Ramos (cell line): ENCODE measurements around the gene FOSL2.

ENCODE experiments used
- in situ Hi-C: fragments of 300-500 bp; cut with MboI; formaldehyde crosslinking; loops from one replicate; pipeline ENCODE4 v1.14.3; 2022; ENCODE audit warnings: low sequenced_read_pairs; ENCODE audit not compliant: unreplicated experiment

FOSL2 gene

DNA sequence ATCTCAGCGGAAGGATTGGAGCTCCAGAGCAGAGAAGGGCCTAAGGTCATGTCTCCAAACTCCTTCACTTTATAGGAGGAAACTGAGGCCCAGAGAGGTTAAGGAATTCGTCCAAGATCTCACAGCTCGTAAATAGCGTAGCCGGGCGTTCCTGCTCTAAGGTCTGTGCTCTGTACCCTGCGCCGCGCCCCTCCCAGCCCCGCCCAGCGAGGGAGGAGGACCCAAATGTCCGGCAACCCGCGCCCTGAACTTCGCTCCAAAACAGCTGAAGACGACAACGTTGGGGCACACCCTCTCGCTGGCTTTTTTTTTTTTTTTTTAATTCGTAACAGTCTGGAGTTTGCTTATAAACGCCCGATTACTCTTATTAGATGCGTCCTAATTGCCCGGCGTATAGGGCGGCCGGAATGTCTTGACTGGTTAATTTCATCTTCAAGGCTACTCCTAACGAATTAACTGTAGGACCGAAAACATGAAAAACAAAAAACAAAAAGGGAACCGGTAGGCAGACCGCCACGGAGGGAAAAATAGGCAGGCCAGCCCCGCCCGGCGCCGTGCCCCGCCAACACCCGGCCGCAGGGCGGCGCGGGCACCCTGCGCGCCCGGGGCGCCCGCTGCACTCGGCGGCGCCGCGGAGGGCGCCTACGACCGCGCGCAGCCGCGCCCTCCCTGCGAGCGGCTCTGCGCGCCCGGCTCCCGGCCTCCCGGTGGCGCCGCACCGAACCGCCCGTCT, 928 bp upstream of the FOSL2 start:
- in situ Hi-C loops = no loop called here

DNA sequence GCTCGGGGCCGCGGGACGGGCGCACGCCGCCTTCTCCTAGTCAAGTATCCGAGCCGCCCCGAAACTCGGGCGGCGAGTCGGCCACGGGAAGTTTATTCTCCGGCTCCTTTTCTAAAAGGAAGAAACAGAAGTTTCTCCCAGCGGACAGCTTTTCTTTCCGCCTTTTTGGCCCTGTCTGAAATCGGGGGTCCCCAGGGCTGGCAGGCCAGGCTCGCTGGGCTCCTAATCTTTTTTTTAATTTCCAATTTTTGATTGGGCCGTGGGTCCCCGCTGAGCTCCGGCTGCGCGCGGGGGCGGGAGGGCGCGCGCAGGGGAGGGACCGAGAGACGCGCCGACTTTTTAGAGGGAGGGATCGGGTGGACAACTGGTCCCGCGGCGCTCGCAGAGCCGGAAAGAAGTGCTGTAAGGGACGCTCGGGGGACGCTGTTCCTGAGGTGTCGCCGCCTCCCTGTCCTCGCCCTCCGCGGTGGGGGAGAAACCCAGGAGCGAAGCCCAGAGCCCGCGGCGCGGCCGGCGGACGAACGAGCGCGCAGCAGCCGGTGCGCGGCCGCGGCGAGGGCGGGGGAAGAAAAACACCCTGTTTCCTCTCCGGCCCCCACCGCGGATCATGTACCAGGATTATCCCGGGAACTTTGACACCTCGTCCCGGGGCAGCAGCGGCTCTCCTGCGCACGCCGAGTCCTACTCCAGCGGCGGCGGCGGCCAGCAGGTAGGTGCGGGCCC, 617 bp downstream of the FOSL2 start:
- in situ Hi-C loops = no loop called here

DNA sequence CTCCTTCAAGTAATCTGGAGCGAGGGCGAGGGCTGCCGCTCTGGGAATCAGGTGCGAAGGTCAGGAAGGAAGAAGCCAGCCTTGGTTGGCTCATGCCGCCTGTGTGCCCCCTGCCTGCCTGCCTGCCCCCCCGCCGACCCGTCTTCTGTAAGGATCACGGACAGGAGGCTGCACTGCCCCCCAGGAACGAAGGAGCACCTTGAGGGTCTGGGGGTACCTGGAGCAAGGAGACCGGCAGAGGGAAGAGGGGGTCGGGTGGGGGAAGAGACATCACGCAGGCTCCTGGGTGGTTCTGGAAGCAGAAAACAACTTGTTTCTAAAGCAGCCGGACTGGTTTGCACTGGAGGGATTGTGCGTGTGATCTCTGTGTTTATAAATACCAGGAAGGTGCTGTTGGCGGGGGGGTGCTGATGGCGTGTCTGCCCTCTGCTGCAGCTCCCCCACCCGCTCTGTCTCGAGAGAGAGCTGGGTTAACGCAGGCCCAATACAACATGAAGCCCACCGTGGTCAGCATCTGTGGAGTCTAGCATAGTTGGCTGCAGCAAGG, 1.7 kb downstream of the FOSL2 start:
- in situ Hi-C loops = no loop called here

DNA sequence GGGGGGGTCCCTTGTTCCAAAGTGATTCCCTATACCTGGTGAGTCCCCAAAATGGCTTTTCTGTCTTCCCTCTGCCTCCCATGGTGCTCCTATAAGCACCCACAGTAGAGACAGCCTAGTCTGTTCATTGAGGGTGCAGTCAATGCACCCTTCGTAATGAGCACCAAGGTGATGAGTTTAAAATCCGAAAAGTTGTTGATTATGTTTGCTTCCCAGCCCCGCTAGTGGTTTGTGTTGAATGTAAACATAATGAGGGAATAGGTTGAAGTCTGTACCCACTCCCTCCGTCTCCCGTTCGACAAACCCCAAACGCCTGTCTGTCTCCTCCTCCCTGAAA, 2.3 kb downstream of the FOSL2 start:
- in situ Hi-C loops = no loop called here

DNA sequence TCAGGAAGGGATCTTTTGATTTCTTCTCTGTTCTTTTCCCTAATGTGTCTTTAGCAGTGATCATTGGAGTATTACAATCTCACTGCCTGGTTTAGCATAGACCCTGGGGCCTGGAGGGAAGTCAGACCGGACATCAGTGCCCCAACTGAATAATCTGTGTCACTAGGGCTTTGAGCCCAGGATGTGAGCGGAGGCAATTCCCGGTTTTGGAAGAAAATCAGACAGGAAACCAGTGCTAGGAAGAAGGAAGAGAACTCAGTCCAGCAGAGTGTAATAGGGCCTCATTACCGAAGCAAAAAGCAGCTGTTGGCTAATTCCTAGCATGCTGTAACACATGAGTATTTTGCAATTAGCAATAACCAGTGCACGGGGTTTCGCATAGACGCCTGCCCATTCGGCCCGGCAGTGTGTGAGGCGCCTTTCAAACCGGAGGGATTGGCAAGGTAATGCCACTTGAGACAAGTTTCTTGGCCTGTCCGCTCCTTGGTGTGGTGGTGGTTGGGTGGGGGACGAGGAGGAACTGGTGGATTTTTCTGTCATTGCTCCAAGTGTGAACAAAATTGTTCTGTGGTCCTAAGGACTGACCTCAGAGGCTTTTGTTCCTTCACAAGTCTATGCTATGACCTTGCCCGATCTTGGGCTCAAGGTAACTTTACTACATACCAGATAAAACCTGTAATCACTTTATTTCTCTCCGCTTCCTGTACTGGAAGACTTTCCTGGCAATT, 2.8 kb downstream of the FOSL2 start:
- in situ Hi-C loops = no loop called here

DNA sequence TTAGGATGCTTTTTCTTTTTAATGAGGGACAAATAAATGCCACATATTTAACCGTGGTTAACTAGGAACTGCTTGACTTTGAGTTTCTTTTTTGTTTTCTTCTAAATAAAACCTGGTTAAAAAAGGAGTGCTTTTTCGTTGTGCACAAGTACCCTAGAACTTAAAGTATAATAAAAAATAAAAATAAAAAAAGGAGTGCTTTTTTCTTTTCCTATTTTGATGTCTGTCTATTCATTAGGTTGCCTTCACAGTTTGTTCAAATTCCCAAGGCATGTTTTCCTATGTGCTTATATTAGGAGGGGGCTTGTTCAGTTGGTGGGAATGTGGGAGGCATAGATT, 4.4 kb downstream of the FOSL2 start:
- in situ Hi-C loops = no loop called here

DNA sequence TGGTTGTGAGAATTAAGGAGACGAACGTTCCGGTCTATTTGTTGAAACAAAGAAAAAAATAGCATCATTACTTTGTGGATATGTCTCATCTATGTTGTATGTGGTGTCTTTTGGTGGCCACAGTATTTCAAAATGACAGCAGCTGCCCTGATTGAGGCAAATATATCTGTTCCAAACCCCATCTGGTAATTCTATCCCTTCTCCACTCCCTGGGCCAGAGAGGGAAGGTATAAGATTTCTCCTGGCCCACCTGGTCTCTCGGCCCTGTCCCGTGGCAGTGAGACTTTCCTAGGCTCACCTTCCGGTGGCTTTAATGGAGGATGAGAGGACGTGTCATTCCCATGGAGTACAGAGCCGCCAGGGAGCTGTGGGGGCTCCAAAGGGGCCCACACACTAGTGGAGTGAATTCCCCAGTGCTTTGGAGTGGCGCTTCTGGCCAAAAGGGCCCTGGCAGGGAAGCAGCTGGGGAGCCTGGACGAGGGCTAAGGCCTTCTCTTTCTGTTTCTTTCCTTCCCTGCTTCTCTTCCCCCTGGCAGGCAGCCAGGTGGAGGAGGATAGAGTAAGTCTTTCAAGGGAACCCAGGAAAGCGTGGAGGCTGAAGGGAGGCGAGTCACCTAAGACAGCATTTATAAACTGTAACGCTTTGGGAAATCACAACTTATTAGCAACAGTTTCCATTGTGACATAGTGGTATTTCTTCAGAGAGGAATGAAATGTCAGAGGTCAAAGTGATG, 5.6 kb downstream of the FOSL2 start:
- in situ Hi-C loops = no loop called here

DNA sequence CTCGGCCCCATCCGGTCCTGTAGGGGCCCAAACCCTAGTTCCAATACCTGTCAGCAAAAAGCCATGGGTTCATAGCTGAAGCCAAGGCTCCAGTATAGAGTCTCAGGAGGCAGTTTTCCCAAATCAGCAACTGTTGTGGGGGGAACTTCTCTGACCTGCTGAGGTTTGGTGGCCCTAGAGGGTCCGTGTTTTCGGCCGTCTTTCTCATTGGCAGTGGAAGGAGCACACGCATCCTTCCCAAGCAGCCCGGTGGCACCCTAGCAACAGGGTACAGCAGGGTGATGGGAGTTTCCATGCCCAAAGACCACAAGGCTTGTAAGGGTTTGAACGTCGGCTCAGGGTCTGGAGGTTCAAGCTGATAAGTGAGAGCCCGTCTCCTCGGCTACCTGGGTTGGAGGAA, 6.6 kb downstream of the FOSL2 start:
- in situ Hi-C loops = no loop called here

DNA sequence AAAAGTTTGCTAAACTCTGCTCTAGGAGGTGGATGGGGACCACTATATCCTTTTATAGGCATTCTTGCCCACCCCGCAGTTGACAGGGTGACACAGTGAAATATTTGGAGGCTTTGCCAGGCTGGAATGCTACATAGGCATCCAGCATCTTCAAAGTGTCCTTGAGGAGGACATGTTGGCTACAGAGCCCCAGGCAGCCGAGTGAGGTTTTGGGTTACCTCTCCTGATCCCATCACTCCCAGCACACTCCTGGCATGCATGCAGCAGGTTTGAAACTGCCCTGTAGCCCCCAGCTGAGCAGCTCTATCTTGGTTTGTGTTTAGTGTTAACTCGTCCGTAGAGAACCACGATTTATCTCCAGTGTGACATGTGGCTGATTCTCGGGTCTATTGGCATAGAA, 7.3 kb downstream of the FOSL2 start:
- in situ Hi-C loops = no loop called here

DNA sequence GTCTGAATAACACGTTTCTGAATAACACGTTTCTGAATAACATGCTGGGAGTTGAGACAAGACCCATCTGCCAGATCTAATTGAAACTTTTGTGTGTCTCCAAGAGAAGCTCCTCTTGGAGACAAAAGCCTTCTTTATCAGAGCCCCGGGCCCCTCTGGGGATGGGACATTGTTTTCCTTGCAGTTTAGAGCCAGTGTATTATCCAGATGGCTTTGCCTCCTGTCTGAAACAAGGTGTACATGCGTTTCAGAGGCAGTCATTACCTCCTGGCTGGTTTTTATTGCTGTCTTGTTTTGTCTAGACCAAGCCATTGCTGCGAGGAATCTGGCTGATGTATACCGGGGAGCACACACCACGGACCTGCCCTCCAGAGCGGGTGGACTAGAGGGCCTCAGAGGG, 7.8 kb downstream of the FOSL2 start:
- in situ Hi-C loops = no loop called here

DNA sequence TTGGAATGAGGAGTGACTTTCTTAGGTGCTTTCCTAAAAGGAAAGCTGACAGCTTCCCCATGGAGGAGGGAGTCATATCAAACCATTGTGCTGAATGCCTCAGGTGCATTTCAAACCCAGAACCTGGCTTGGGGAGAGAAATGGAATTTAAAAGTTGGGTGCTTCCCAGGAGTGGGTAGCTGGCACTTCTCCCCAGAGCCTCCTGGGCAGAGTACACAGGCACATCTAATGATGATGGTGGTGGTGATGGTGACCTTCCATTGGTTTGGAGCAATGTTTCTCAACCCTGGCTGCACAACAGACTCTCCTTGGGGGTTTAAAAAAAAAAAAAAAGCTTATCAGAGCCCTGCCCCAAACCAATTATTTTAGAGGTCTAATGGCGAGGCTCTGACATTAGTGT, 8.3 kb downstream of the FOSL2 start:
- in situ Hi-C loops = no loop called here

DNA sequence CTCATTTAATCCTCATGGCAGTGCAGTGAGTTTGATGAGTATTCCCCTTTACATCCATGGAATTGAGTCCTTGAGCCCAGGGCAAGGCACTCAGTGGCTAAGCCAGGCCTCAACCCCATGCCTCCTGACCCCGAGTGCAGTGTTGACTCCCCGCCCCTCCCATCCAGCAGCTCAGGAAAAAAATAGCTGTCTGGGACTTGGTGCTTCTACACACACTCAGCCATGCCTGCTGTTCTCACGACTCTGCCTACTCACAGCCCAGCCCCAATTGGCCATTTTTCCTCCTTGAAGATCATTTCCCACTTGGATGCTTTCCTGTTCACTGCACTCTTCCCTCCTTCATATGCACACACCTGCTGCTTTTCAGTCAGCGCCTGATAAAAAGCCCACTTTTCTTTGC, 8.8 kb downstream of the FOSL2 start:
- in situ Hi-C loops = no loop called here

DNA sequence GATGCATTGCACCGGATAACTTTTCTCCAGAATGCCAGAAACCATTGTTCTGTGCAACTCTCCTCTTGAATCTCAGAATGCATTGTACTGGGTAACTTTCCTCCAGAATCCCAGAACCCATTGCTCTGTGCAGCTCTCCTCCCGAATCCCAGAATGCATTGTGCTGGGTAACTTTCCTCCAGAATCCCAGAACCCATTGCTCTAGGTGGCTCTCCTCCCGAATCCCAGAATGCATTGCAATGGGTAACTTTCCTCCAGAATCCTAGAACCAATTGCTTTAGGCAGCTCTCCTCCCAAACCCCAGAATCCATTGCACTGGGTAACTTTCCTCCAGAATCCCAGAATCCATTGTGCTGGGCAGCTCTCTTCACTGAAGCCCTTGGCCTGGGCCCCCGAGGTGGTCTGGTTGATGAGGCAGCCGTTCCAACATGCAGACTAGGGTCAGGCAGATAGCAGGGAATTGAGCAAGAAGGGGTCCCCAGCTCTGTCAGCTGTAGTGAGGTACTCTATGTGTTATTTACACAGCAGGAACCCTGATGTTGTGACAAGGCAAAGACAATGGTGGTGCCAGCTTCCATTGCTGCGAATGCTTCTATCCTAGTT, 9.4 kb downstream of the FOSL2 start:
- in situ Hi-C loops = no loop called here

DNA sequence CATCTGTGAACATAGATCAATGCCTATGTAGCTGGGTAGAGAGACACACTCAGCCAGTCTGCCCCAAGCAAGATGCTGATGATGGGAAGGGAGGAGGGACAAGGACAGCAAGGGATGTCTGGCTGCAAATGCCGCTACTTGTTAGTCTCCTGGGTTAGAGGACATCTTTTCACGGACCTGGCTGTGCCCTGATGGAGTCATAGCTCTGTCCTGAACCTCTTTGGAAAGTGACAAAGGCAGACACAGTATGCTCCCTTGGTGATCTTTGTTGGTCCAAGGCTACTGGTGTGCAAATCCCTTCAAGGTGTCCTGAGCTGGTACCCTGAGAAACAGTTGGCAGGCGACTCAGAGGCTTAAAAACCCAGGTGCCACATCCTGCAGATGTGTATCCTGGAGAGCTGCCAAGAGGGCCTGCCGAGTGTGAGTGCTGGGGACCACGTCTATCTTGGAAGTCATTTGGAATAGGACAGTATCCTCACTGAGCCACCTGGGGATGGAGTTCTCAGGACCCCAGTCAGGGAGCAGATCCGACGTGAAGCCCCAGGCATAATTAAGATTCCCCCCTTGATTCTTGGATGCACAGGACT, 10.8 kb downstream of the FOSL2 start:
- in situ Hi-C loops = no loop called here

DNA sequence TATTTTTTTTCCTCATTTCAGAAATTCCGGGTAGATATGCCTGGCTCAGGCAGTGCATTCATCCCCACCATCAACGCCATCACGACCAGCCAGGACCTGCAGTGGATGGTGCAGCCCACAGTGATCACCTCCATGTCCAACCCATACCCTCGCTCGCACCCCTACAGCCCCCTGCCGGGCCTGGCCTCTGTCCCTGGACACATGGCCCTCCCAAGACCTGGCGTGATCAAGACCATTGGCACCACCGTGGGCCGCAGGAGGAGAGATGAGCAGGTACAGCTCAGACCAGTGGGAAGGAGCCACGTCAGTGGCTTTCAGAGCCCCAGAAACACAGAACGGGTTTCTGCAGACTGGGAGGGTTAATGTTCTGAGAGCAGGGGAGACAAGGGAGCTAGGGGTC, 11.4 kb downstream of the FOSL2 start:
- in situ Hi-C loops = no loop called here

DNA sequence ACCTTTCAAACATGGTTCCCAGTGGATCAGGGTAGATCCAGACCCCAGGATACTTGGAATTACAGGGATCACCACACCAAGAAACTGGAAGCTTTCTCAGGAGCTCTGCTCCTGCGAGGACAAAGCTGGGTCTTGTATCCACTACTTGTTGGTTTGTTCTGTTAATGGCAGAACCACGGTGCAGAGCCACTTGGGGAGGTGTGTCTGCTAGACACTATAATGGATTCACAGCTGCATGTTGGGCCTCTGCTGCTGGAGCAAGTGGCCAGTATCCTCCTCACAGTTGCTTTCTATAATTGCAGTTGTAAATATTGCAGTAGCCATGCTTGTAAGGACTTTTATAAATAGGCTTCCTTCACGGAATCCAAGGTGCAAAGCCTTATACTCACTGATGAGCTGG, 12.9 kb downstream of the FOSL2 start:
- in situ Hi-C loops = no loop called here

DNA sequence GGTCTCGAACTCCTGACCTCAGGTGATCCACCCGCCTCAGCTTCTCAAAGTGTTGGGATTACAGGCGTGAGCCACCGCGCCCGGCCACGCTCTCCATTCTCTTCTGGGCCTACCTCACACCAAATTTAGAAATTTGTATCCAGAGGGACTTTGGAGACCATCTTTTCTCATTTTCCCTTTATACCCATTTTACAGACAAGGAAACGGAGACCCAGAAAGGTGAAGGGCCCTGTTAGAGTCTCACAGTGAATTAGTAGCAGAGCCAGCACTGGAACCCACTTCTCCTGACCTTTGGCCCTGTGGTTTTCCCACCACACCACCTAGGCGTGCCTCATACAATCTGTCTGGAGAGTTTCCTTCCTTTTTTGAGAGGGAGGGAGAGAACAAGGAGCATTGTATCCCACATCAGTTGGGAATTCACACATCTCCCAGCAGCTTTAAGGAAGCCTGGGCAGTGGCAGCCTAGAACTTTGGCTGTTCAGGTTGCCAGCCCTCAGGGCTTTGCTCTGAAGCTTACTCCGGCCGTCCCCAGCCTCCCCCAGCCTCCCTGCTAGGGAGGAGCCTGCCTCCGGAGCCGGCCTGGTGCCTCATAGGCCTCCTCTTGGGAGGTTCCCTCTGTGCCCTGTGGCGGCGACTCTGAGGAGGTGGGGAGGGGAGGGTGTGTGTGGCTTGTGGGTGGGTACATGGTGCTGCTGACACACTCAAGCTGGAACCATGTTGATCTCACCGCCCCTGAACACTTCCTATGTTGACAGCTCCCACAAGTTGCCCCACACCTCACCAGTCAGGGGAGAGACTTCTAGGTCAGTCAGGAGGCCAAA, 13.8 kb downstream of the FOSL2 start:
- in situ Hi-C loops = no loop called here

DNA sequence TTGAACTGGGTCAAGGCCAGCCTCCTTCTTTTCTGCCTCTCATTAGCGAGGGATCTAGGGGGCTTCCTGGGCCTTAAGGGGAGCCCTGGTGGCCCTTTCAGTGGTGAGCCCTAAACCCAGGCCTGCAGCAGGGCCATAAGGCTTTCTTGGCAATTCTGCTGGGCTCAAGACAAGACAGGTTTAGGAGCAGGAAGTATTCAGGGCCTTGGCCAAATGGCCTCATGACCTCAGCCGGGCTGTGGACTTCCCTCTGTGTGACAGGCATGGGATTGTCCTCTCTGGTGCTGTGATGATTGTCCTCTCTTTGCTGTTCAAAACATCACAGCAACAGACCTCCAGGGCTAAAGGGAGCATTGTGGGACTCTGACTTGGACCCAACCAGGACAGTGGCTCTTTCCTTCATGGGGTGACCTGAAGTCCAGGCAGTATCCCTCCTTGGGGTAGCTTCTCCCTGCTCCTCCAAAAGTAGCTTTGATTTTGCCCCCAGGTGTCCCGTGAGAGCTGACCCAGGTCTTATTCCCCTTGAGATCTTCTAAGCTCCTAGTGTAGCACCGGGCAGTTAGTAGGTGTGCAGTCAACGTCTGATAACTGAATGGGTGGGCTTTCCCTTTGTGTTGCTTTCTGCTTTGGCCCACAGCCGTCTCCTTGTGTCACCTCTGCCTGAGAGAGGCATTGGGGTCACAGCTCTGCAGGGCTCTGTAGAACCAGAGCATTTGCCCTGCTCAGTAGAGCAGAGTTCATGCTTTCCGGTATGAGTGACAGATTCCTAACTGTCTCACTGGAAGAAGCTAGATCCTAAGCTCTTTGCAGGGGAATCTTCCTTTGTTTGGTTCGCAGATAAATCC, 14.7 kb downstream of the FOSL2 start:
- in situ Hi-C loops = no loop called here
